Kasumi-1 (cell line): Measurements from ENCODE around the gene KCNJ4.
"Not testable (repeated sequence)": the region's sequence is repeated elsewhere in the genome, so short reads cannot be mapped to it uniquely, and the experiment has no call there.

Experiments used
- DNase-seq, 2 experiments: peaks; one replicate each; lab custom pipeline; 2025; lab: John Stamatoyannopoulos, UW

KCNJ4 gene

DNA sequence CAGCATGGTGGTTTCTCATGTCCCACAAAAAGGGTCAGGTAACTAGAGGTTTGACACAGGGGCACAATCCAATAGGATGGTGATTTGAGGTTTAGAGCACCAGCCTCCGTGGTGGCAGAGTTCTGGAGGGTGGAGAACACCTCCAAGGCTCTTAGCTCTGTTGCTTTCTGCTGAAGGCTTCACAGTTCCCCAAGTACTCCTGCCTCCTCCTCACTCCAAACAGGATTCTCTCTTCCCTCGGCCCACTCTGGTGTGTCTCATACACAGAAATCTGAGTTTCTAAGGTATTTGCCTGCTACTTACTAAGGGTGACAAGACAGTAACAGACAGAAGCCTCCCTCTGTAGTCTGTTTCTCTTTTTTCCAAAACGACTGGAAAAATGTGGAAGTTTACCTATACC, 73.6 kb downstream of the KCNJ4 start:
- DNase-seq = not testable (repeated sequence)
